Mesendoderm (in vitro differentiated cells): Measurements from ENCODE around the gene STXBP5L.
"Not testable (repeated sequence)": the region's sequence is repeated elsewhere in the genome, so short reads cannot be mapped to it uniquely, and the experiment has no call there.

ENCODE experiments used
- DNase-seq: peaks from one replicate; pipeline ENCODE4 v3.0.0; 2013
- H2AK5ac ChIP-seq: 2 replicates; pipeline ENCODE4 v1.6.1; 2013; ENCODE audit warnings: low read length, inconsistent platforms
- H2BK120ac ChIP-seq: 2 replicates; pipeline ENCODE4 v1.6.1; 2013; ENCODE audit warnings: low read depth, mild to moderate bottlenecking, low read length, moderate library complexity, mixed read lengths
- H2BK15ac ChIP-seq: replicated peaks from 2 replicates; pipeline ENCODE4 v1.6.1; 2013; ENCODE audit warnings: low read depth, mild to moderate bottlenecking, moderate library complexity
- H2BK5ac ChIP-seq: 2 replicates; pipeline ENCODE4 v1.6.1; 2013; ENCODE audit warnings: low read length, inconsistent platforms
- H3K18ac ChIP-seq: 2 replicates; pipeline ENCODE4 v1.6.1; 2013; ENCODE audit warnings: mild to moderate bottlenecking, low read length, mixed read lengths
- H3K23ac ChIP-seq: one replicate; pipeline ENCODE4 v1.6.1; 2013; ENCODE audit warnings: low read length
- H3K27ac ChIP-seq: 2 replicates; pipeline ENCODE4 v1.5.1; 2013; ENCODE audit warnings: low read depth, mild to moderate bottlenecking, inconsistent platforms, low read length, moderate library complexity
- H3K27me3 ChIP-seq: 2 replicates; pipeline ENCODE4 v1.6.1; 2013; ENCODE audit warnings: low read length, control low read depth, mild to moderate bottlenecking, inconsistent platforms; ENCODE audit not compliant: insufficient read depth, poor library complexity
- H3K36me3 ChIP-seq: 2 replicates; pipeline ENCODE4 v1.6.1; 2013; ENCODE audit warnings: low read length, inconsistent platforms; ENCODE audit not compliant: control insufficient read depth, insufficient read depth
- H3K4ac ChIP-seq: one replicate; pipeline ENCODE4 v1.6.1; 2013; ENCODE audit warnings: low read depth, mild to moderate bottlenecking, low read length, moderate library complexity
- H3K4me1 ChIP-seq: 2 replicates; pipeline ENCODE4 v1.6.1; 2013; ENCODE audit warnings: low read depth, low read length, inconsistent platforms; ENCODE audit not compliant: control insufficient read depth
- H3K4me2 ChIP-seq: 2 replicates; pipeline ENCODE4 v1.6.1; 2013; ENCODE audit warnings: low read length
- H3K4me3 ChIP-seq: 2 replicates; pipeline ENCODE4 v1.5.1; 2013; ENCODE audit warnings: mild to moderate bottlenecking, low read length
- H3K56ac ChIP-seq: one replicate; pipeline ENCODE4 v1.6.1; 2013; ENCODE audit warnings: low read length
- H3K79me1 ChIP-seq: 2 replicates; pipeline ENCODE4 v1.6.1; 2013; ENCODE audit warnings: low read length, inconsistent platforms
- H3K79me2 ChIP-seq: 2 replicates; pipeline ENCODE4 v1.6.1; 2013; ENCODE audit warnings: mild to moderate bottlenecking, low read length; ENCODE audit not compliant: control insufficient read depth, insufficient read depth
- H3K9ac ChIP-seq: 2 replicates; pipeline ENCODE4 v1.6.1; 2013; ENCODE audit warnings: low read length, inconsistent platforms
- H4K5ac ChIP-seq: one replicate; pipeline ENCODE4 v1.6.1; 2013; ENCODE audit warnings: low read length
- H4K8ac ChIP-seq: one replicate; pipeline ENCODE4 v1.6.1; 2013; ENCODE audit warnings: low read depth, mild to moderate bottlenecking, control low read depth, low read length, moderate library complexity
- WGBS: extraction: QIAGEN DNeasy Blood & Tissue Kit; methylation state at CpG from one replicate; pipeline ENCODE4 v1.1.7; 2013; ENCODE audit warnings: low lambda C conversion rate, missing lambda C conversion rate; ENCODE audit not compliant: insufficient coverage; ENCODE audit errors: extremely low coverage; 5-methylcytosine and 5-hydroxymethylcytosine counted together

STXBP5L gene

GRCh38 chr3:121295979-121296378, 388.0 kb downstream of the STXBP5L start:
- Histone ChIP-seq H3K23ac (no peak overlapping the region), H2BK15ac (no peak overlapping the region), H4K8ac (no peak overlapping the region), H3K79me2 (no peaks in the 10 kb centered on the region), H2AK5ac (no peak overlapping the region), H3K79me1 (no peaks in the 10 kb centered on the region), H3K9ac (no peak overlapping the region), H2BK120ac (no peak overlapping the region), H3K56ac (no peak overlapping the region), H3K27me3 (no peaks in the 10 kb centered on the region), H3K36me3 (no peaks in the 10 kb centered on the region), H2BK5ac (no peak overlapping the region), H3K4ac (no peak overlapping the region), H3K27ac (no peak overlapping the region), H3K18ac (no peak overlapping the region), H3K4me1 (no peaks in the 10 kb centered on the region), H4K5ac (no peak overlapping the region), H3K4me2 (no peak overlapping the region), H3K4me3 (no peak overlapping the region)
- no peak for DNase-seq

GRCh38 chr3:121324320-121324719, 416.3 kb downstream of the STXBP5L start:
- no peak overlapping the region for H2BK5ac ChIP-seq
- H3K23ac ChIP-seq = no peak overlapping the region
- H4K5ac ChIP-seq = no peak overlapping the region
- no peaks in the 10 kb centered on the region for H3K4me1 ChIP-seq
- no peak overlapping the region for H3K4me2 ChIP-seq
- H2BK120ac ChIP-seq = no peak overlapping the region
- no peak overlapping the region for H3K4ac ChIP-seq
- H3K18ac ChIP-seq = no peak overlapping the region
- no peak overlapping the region for H4K8ac ChIP-seq
- H2BK15ac ChIP-seq = no peak overlapping the region
- H2AK5ac ChIP-seq = no peak overlapping the region
- H3K36me3 ChIP-seq = no peaks in the 10 kb centered on the region
- H3K79me1 ChIP-seq = no peaks in the 10 kb centered on the region
- H3K56ac ChIP-seq = no peak overlapping the region
- no peaks in the 10 kb centered on the region for H3K79me2 ChIP-seq
- no peak for DNase-seq
- H3K4me3 ChIP-seq = no peak overlapping the region
- no peak overlapping the region for H3K9ac ChIP-seq
- no peak overlapping the region for H3K27ac ChIP-seq
- H3K27me3 ChIP-seq = no peaks in the 10 kb centered on the region

GRCh38 chr3:121330118-121330517, 422.1 kb downstream of the STXBP5L start:
- Histone ChIP-seq H3K79me1 (no peaks in the 10 kb centered on the region), H4K5ac (no peak overlapping the region), H3K27me3 (no peaks in the 10 kb centered on the region), H2BK15ac (no peak overlapping the region), H3K18ac (no peak overlapping the region), H3K4me3 (no peak overlapping the region), H3K27ac (no peak overlapping the region), H2AK5ac (no peak overlapping the region), H3K56ac (no peak overlapping the region), H3K36me3 (no peaks in the 10 kb centered on the region), H4K8ac (no peak overlapping the region), H3K79me2 (no peaks in the 10 kb centered on the region), H3K4me2 (no peak overlapping the region), H3K4me1 (no peaks in the 10 kb centered on the region), H2BK5ac (no peak overlapping the region), H3K4ac (no peak overlapping the region), H3K9ac (no peak overlapping the region), H3K23ac (no peak overlapping the region), H2BK120ac (no peak overlapping the region)
- no CpG with 5 or more reads among the region's 1 CpG for WGBS
- no peak for DNase-seq

- Histone ChIP-seq H3K36me3 (no peaks in the 10 kb centered on the region), H3K4me2 (no peak overlapping the region), H3K79me1 (no peaks in the 10 kb centered on the region), H3K4me3 (no peak overlapping the region), H3K4me1 (no peaks in the 10 kb centered on the region), H3K23ac (no peak overlapping the region), H3K27ac (no peak overlapping the region), H2BK5ac (no peak overlapping the region), H4K5ac (no peak overlapping the region), H2AK5ac (no peak overlapping the region), H3K18ac (no peak overlapping the region), H4K8ac (no peak overlapping the region), H2BK15ac (no peak overlapping the region), H3K27me3 (no peaks in the 10 kb centered on the region), H3K9ac (no peak overlapping the region), H2BK120ac (no peak overlapping the region), H3K79me2 (no peaks in the 10 kb centered on the region), H3K4ac (no peak overlapping the region), H3K56ac (no peak overlapping the region)
- no peak for DNase-seq
- no CpG with 5 or more reads among the region's 4 CpGs for WGBS
Measured at GRCh38 chr3:121330634-121331033, 422.6 kb downstream of the STXBP5L start.

GRCh38 chr3:121355960-121356359, 448.0 kb downstream of the STXBP5L start:
- H3K36me3 ChIP-seq, H3K56ac ChIP-seq, H3K27me3 ChIP-seq, H3K4me3 ChIP-seq, H3K18ac ChIP-seq, H4K8ac ChIP-seq, H3K79me2 ChIP-seq, H3K4me2 ChIP-seq, H2BK15ac ChIP-seq, H2BK5ac ChIP-seq, H3K27ac ChIP-seq, H2BK120ac ChIP-seq, H3K9ac ChIP-seq, H4K5ac ChIP-seq, H3K4ac ChIP-seq, DNase-seq, H2AK5ac ChIP-seq, H3K79me1 ChIP-seq, H3K23ac ChIP-seq, H3K4me1 ChIP-seq: not testable (repeated sequence)
- WGBS = no CpG with 5 or more reads among the region's 5 CpGs

GRCh38 chr3:121362035-121362734, 454.2 kb downstream of the STXBP5L start:
- H3K27ac ChIP-seq = no peak overlapping the region
- no peak overlapping the region for H3K9ac ChIP-seq
- no CpG with 5 or more reads among the region's 2 CpGs for whole genome bisulfite sequencing
- H3K4ac ChIP-seq = no peak overlapping the region
- no peak overlapping the region for H2BK15ac ChIP-seq
- no peaks in the 10 kb centered on the region for H3K79me2 ChIP-seq
- no peak overlapping the region for H4K5ac ChIP-seq
- H3K18ac ChIP-seq = no peak overlapping the region
- no peak for DNase-seq
- H4K8ac ChIP-seq = no peak overlapping the region
- H3K4me1 ChIP-seq = no peaks in the 10 kb centered on the region
- H3K4me3 ChIP-seq = no peak overlapping the region
- H2AK5ac ChIP-seq = no peak overlapping the region
- no peaks in the 10 kb centered on the region for H3K36me3 ChIP-seq
- no peaks in the 10 kb centered on the region for H3K79me1 ChIP-seq
- no peak overlapping the region for H2BK5ac ChIP-seq
- no peak overlapping the region for H3K4me2 ChIP-seq
- no peak overlapping the region for H3K56ac ChIP-seq
- no peak overlapping the region for H2BK120ac ChIP-seq
- no peaks in the 10 kb centered on the region for H3K27me3 ChIP-seq
- H3K23ac ChIP-seq = no peak overlapping the region
